Testis (tissue), 3 donors: ENCODE measurements around the gene CD81. TPM values are rescaled to one million over a fixed set of nuclear protein-coding genes. Genes with fewer than 3 reads are reported as not detected.

ENCODE experiments used
- DNase-seq: peaks from one replicate; pipeline ENCODE4 v3.0.0-alpha.2; 2019
- H3K27ac ChIP-seq, 2 donors: fragments of 200-600 bp; sonication (generic); one replicate each; pipeline ENCODE4 v1.5.1; 2019
- H3K27me3 ChIP-seq: fragments of 200-600 bp; sonication (generic); one replicate; pipeline ENCODE4 v1.5.1; 2019
- H3K36me3 ChIP-seq: fragments of 200-600 bp; sonication (generic); one replicate; pipeline ENCODE4 v1.5.1; 2017; ENCODE audit warnings: low read depth; ENCODE audit errors: missing control alignments
- H3K4me1 ChIP-seq: fragments of 200-600 bp; sonication (generic); one replicate; pipeline ENCODE4 v1.5.1; 2019
- H3K4me3 ChIP-seq, 2 donors: fragments of 200-600 bp; sonication (generic); one replicate each; pipeline ENCODE4 v1.5.1; 2017 to 2019
- H3K9me3 ChIP-seq: fragments of 200-600 bp; sonication (generic); one replicate; pipeline ENCODE4 v1.5.1; 2017
- CTCF ChIP-seq, 3 experiments: fragments of 450-650 bp in 2 of 3; fragments of 200-600 bp in 1 of 3; sonication (generic) in 1 of 3; IDR thresholded peaks; one replicate each; pipeline ENCODE4 v1.5.1; 2016 to 2019; ENCODE audit warnings: antibody characterized with exemption in 3 of 3, mild to moderate bottlenecking in 2 of 3, moderate library complexity in 1 of 3
- POLR2A ChIP-seq: fragments of 450-650 bp; IDR thresholded peaks from one replicate; pipeline ENCODE4 v1.6.1; 2017; ENCODE audit warnings: antibody characterized with exemption, mild to moderate bottlenecking, moderate library complexity
- WGBS, 2 donors: methylation state at CpG; one replicate each; pipeline ENCODE4 v1.1.5; 2018; 5-methylcytosine and 5-hydroxymethylcytosine counted together
- intact Hi-C: fragments of 100-400 bp; cut with DNase I; formaldehyde crosslinking; loops from one replicate; pipeline ENCODE4 v1.15.1; 2023; ENCODE audit warnings: low total_unique reads
- polyA plus RNA-seq: library from polyadenylated mRNA; stranded (reverse); fragments of 350-450 nt; fragmentation: Illumina TruSeq; extraction: RNeasy Lipid Tissue Mini Kit (QIAGEN cat#74804); gene quantifications from one replicate; pipeline ENCODE4 v1.2.3, GENCODE V29; 2014; ENCODE audit warnings: low read depth, low replicate concordance; ENCODE audit not compliant: insufficient read depth
- total RNA-seq, 2 donors: library from RNA; depleted of rRNA; stranded (reverse); fragments of >200 nt; gene quantifications; one replicate each; pipeline ENCODE4 v1.2.3, GENCODE V29; 2016

Gene CD81
- total and polyA plus RNA-seq, 3 donors from 2014 or later, result 541 to 829 (median 665) TPM

GRCh38 chr11:2392241-2392959 lies 15.3 kb downstream of the CD81 start:
- no peaks in the 10 kb centered on the region for H3K9me3 ChIP-seq
- no peak for DNase-seq
- TF ChIP-seq CTCF (IDR thresholded peaks at IDR 0.05), result no peak
- TF ChIP-seq POLR2A, result no peak
- H3K36me3 ChIP-seq, result no peaks in the 10 kb centered on the region
- no peaks in the 10 kb centered on the region for H3K27me3 ChIP-seq
- H3K4me3 ChIP-seq, result no peak overlapping the region
- no peak overlapping the region for H3K27ac ChIP-seq
- intact Hi-C loops, result no loop called here
- 68 to 79% methylated on average over 13 to 26 of the region's 26 CpGs for WGBS, 2 donors
- peaks cover 37% of the 10 kb centered on the region for H3K4me1 ChIP-seq

GRCh38 chr11:2393111-2393868 lies 16.2 kb downstream of the CD81 start:
- H3K27me3 ChIP-seq, result no peaks in the 10 kb centered on the region
- H3K4me3 ChIP-seq, result no peak overlapping the region
- 85% methylated on average over 24 of the region's 27 CpGs; no CpG with 5 or more reads in 1 of the 2 donors for WGBS, 2 donors
- H3K36me3 ChIP-seq, result no peaks in the 10 kb centered on the region
- no peak for DNase-seq
- no peak overlapping the region for H3K27ac ChIP-seq
- H3K4me1 ChIP-seq, result peaks cover 28% of the 10 kb centered on the region
- TF ChIP-seq CTCF (IDR thresholded peaks at IDR 0.05) (no peak), POLR2A (no peak)
- no peaks in the 10 kb centered on the region for H3K9me3 ChIP-seq
- intact Hi-C loops, result no loop called here

GRCh38 chr11:2393941-2394817 lies 17.1 kb downstream of the CD81 start:
- Histone ChIP-seq H3K27me3 (no peaks in the 10 kb centered on the region), H3K27ac (no peak overlapping the region), H3K4me1 (peaks cover 23% of the 10 kb centered on the region), H3K9me3 (no peaks in the 10 kb centered on the region), H3K36me3 (no peaks in the 10 kb centered on the region), H3K4me3 (no peak overlapping the region)
- WGBS, 2 donors, result 78 to 89% methylated on average over 17 to 34 of the region's 34 CpGs
- intact Hi-C loops, result no loop called here
- DNase-seq, result no peak
- TF ChIP-seq CTCF (IDR thresholded peaks at IDR 0.05), result no peak
- no peak for TF ChIP-seq POLR2A

- no peaks in the 10 kb centered on the region for H3K36me3 ChIP-seq
- no peaks in the 10 kb centered on the region for H3K27me3 ChIP-seq
- no peaks in the 10 kb centered on the region for H3K9me3 ChIP-seq
- intact Hi-C loops, result no loop called here
- TF ChIP-seq CTCF (IDR thresholded peaks at IDR 0.05) (no peak), POLR2A (no peak)
- WGBS, 2 donors, result 78 to 79% methylated on average over 5 to 8 of the region's 8 CpGs
- no peak for DNase-seq
- H3K27ac ChIP-seq, result no peak overlapping the region
- no peak overlapping the region for H3K4me3 ChIP-seq
- H3K4me1 ChIP-seq, result peaks cover 19% of the 10 kb centered on the region
Observed at GRCh38 chr11:2394818-2395105, 17.7 kb downstream of the CD81 start.
